GM19397 (cell line): ENCODE data around the gene ADIPOR1.
"Not testable (repeated sequence)": the region's sequence is repeated elsewhere in the genome, so short reads cannot be mapped to it uniquely, and the experiment has no call there.

ENCODE experiments used
- ATAC-seq: cut with Tn5 transposase; IDR thresholded peaks from one replicate; pipeline ENCODE4 v1.9.1; 2021; ENCODE audit warnings: mild to moderate bottlenecking, moderate library complexity; ENCODE audit not compliant: unreplicated experiment

The ADIPOR1 gene, protein sequence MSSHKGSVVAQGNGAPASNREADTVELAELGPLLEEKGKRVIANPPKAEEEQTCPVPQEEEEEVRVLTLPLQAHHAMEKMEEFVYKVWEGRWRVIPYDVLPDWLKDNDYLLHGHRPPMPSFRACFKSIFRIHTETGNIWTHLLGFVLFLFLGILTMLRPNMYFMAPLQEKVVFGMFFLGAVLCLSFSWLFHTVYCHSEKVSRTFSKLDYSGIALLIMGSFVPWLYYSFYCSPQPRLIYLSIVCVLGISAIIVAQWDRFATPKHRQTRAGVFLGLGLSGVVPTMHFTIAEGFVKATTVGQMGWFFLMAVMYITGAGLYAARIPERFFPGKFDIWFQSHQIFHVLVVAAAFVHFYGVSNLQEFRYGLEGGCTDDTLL

DNA sequence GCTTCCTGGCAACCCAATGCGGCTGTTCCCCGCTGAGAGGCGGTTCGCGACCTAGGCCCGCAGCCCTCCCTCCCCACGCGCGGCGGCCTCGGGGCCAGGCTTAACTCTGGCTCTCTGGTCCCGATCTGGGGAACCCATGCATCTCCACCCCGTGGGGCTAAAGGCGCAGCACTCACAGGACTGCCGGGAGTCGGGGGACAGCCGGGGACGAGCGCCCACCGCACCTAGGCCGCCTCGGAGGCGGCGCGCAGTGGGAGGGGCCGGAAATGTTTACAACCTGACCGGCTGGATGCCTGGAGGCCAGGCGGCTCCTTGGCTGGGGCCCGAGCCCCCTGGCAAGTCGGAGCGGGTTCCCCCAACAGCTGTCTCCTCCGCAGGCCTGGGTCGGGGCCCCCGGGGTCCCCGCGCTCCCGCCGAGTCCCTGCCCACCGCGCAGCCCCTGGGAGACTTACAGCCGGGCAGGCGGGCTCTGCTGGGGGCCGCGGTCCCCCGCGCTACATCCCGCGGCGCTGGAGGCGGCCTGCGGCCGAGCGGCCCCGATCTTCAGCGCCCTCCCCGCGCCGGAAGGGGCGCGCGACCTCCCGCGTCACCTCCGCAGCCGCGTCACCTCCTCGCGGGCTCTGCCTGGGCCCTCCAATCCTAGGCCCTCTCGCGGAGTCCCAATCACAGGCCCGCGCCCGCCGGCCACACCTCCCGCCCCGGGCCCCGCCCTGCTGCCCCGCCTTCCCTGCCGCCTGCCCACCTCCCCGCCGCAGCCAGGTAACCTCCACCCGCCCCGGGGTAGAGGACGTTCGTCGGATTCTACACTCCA is at the start of gene ADIPOR1:
Gene ADIPOR1 (minus strand): TSS at position 580 of the 811 bp plus-strand sequence. CDS start 7,242 bp downstream, outside the sequence.
- peak; percentile 97 for ATAC-seq

DNA sequence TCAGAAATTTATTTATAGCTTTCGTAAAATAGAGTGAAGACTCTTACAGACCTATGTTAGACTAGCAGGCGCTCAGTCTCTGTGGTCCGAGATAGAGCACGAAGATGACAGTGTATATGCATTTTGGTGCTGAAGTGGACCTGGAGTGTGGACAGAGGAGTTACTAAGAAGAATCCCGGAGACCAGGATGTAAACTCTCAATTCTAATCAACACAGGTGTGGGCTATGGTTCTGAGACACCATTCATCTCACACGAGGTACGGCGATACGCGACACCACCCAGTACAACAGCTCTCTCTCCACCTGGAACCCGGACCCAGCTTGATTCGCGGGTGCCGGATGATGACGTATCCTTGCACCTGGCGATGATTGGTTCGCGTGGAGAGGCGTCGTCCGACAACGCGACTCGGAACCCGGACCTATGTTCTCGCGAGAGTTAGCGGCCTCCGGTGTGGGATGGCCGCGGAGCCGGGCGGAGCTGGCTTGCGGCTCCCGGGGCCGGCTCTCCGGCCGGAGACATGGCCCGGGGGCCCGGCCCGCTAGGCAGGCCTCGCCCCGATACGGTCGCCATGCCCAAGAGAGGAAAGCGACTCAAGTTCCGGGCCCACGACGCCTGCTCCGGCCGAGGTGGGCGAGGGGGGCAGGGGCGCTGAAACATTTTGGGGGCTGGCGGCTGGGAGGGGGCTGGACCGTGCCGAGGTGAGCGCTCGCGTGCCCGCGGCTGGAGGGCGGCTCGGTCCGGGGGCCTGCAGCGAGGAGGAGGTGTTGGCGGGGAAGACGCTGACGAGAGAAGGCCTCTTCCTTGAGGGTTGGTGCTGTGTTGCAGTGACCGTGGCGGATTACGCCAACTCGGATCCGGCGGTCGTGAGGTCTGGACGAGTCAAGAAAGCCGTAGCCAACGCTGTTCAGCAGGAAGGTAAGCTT is 49.1 kb upstream of the ADIPOR1 start, which contains the start of gene TMEM183A:
Gene TMEM183A (plus strand): TSS at position 427 of the 924 bp plus-strand sequence. CDS start 92 bp downstream, at position 519.
- ATAC-seq = peak; percentile 94

DNA sequence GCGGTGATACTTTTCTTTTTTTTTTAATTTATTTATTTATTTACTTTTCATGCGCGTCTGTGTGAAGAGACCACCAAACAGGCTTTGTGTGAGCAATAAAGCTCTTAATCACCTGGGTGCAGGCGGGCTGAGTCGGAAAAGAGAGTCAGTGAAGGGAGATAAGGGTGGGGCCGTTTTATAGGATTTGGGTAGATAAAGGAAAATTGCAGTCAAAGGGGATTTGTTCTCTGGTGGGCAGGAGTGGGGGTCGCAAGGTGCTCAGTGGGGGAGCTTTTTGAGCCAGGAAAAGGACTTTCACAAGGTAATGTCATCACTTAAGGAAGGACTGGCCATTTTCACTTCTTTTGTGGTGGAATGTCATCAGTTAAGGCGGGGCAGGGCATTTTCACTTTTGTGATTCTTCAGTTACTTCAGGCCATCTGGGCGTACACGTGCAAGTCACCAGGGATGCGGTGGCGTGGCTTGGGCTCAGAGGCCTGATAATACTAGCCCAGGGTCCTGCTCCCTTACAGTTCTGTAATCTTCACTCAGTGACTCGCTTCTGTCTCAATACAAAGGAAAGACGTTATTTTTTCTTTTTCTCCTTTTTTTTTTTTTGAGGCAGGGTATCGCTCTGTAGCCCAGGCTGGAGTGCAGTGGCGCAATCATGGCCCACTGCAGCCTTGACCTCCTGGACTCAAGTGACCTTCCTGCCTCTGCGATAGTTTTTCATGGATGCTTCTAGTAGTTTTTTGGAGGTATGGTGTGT is 47.5 kb upstream of the ADIPOR1 start:
- not testable (repeated sequence) for ATAC-seq

DNA sequence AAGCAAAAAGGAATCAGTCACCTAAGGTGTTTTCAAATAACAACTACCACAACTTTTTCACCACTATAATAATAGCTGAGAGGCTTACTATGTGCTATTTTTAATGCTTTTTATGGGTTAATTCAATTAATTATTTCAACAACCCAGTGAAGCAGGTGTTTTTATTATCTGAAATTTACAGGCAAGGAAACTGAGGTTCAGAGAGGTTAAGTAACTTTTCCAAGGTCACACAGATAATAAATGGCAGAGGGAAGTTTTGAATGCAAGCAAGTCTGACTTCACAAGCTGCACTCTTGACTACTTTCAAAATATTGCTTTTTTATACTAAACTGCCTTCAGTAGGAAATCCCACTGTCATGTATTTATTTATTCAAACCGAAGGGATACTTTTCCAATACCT is 44.8 kb upstream of the ADIPOR1 start:
- ATAC-seq = no peak

DNA sequence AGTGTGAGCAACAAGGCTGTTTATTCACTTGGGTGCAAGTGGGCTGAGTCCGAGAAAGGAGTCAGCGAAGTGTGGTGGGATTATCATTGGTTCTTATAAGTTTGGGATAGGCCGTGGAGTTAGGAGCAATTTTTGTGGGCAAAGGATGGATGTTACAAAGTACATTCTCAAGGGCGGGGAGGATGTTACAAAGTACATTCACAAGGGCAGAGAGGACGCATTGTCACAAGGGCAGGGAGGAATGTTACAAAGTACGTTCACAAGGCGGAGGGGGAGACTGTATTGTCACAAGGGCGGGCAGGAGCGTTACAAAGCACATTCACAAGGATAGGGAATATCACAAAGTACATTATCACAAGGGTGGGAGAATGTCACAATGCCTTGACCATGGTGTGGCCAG is 43.9 kb upstream of the ADIPOR1 start:
- no peak for ATAC-seq

DNA sequence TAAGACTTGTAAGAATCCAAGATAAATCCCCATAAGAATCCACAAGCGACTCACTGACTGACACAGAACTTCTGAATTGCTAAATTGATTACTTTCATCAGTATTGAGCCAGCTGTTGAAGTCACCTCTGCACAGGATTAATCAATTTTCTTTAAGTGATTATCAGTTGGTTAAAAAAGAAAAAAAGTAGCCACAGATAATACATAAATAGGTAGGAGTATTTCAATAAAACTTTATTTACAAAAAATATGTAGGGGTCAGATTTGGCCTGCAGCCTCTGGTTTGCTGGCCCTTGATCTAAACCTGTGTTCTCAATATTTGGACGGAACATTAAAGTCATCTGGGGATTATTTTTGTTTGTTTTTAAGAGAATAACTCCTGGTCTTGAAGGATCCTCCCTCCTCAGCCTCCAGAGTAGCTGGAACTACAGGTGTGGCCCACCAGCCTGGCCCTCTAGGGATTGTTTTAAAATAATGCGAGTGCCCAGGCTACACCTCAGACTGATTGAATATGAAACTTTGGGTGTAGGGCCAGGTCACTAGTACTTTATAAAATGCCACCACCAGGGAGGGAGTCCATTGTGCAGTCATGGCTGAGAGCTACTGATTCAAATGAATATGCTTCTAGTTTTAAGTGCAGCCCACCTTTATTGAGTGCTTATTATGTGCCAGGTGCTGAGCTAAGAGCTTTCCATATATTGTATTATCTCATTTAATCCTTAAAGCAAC is 42.3 kb upstream of the ADIPOR1 start:
- no peak for ATAC-seq

DNA sequence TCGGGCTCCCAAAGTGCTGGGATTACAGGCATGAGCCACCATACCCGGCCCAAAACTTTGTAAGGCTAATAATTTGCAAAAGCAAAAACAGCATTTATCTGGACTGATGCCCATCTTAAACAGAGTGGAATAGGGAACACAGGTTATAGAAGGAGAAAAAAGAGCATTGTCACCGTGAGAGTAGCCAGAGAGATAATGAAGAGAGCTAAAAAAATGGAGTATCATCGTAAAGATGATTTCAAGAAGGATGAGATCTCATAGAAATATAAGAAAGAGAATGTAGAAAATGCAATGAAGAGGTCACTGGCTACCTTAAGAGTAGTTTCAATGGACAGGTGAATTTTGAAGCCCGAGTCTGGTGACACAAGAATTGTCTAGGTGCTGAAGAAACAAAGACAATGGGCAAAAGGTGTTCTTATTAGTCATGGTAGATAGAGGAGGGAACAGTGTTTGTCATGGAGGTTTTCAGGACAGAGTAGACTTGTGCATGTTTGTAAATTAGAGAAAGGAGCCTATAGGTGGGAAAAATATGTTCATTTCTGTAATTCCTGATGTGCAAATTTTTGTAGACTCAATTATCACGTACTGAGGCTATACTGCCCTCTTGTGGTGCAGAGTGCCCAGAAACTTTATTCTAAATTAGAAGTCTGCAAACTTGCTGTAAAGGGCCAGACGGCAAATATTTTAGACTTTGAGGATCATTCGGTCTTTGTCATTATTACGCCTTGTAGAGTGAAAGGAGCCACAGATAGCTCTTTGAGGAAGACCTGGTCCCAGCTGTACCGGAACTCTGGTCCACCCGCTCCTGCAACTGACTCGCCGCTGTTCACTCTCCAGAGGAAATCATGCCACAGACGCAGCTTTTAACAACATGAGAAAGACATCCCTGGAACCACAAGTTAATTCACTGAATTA is 41.0 kb upstream of the ADIPOR1 start:
- ATAC-seq = no peak

DNA sequence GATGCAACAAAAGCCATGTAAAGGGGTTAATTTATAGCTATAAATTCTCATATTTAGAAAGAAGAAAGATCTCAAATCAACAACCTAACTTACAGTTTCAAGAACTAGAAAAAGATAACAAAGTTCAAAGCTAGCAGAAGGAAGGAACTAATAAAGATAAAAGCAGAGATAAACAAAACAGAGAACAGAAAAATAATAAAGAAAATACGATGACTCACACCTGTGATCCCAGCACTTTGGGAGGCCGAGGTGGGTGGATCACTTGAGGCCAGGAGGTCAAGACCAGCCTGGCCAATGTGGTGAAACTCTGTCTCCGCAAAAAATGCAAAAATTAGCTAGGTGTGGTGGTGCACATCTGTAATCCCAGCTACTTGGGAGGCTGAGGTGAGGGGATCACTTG is 36.6 kb upstream of the ADIPOR1 start:
- no peak for ATAC-seq

DNA sequence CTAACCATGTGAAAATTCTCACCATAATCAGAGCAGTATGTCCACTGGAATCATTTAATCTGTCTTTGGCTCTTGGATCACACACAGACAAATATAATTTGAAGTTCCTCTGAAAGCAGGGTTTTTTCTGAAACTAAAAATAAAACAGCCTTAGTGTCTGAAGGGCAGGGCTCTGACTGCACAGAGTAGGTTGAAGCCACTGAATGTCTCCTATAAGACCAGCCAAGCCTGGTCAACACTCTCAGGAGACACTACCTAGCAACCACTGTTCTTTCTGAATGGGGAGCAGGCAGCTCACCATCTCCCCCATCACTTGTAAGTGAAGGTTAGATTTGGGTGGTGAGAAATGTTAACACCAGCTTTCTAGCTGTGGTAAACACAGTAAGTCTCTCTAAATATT is 33.0 kb upstream of the ADIPOR1 start:
- ATAC-seq = no peak

DNA sequence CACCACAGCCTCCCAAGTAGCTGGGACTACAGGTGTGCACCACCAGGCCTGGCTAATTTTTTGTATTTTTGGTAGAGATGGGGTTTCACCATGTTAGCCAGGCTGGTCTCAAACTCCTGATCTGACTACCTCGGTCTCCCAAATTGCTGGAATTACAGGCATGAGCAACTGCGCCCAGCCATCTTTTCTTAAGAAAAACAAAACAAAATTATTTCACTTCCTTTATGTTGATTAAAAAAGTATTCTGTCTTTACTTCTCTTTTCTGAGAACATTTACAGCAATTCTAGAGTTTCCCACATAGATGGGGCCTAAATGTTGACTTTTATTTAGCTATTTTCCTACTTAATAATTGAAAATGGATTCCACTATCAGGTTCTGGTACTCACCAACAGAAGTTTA is 31.8 kb upstream of the ADIPOR1 start:
- ATAC-seq = no peak

DNA sequence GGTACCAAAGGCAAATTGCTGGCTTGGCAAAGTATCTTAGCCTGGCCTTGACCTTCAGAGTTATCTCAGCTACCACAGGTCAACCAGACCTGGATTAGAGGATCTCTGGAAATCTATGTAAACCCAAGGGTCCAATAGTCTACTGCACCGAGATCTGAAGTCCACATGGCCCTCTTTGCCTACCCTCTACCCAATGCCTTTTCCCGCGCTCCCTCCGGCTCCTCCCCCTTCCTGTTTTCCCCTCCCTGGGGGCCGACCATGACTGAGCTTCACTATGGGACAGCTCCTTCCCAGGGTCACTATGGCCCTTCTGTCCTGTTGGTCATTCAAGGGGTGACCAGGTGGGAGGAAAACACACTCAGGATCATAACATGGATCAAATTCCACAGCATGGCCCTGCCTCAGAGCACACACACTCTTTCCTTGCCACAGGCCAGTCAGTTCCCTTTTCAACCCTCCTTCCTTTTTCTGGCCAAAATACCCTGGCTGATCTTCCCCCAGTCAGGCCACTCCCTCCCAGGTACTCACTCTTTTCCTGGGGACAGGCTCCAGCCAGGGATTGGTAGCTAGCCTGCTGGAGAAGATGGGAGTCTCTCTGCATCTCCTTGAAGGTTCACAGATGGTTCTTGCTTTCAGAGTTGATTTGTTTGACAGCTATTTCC is 29.9 kb upstream of the ADIPOR1 start:
- no peak for ATAC-seq

DNA sequence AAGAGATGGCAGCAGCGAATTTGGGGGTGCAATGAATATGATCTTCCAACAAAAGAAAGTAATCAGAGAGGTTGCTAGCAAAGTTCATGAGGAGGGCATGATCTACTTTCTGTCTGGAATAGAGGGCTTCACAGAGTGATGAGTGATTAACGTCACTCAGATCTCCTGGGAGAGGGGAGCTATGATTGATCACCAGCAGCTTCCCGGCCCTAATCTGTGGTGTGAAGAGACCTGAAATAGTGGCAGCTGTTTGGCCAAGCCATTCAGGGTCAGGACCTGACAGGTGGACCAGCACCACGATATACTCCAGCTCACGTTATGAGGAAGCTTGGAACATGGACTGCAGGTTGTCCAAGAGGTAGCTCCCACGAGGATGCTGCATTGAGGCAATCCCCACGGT is 29.1 kb upstream of the ADIPOR1 start:
- no peak for ATAC-seq

DNA sequence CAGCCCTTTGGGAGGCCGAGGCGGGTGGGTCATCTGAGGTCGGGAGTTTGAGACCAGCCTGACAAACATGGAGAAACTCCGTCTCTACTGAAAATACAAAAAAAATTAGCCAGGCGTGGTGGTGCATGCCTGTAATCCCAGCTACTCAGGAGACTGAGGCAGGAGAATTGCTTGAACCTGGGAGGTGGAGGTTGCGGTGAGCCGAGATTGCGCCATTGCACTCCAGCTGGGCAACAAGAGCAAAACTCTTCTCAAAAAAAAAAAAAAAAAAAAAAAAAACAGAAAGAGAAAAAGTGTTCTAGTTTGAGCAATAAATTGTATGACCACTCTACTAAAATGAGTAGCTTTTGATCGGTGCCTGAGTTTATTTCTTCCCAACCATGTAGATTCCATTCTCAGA is 28.0 kb upstream of the ADIPOR1 start:
- not testable (repeated sequence) for ATAC-seq

DNA sequence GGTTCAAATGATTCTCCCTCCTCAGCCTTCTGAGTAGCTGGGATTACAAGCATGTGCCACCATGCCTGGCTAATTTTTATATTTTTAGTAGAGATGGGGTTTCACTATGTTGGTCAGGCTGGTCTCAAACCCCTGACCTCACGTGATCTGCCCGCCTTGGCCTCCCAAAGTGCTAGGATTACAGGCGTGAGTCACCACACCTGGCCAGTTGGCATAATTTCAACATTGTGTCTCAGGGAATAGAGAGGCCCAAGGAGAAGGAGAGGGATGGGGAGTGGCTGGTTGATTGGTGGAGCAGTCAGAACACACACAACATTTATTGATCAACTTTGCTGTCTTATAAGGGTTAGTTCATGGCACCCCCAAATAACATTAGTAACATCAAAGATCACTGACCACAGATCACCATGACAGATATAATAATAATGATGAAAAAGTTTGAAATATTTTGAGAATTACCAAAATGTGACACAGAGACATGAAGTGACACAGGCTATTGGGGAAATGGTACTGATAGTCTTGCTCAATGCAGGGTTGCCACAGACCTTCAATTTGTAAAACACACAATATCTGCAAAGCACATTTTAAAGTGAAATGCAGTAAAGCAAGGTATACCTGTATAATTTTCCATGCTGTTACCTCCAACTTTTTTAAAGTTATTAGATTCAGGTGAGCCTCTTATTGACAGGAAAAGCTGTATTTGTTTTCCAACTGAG is 24.8 kb upstream of the ADIPOR1 start:
- no peak for ATAC-seq

DNA sequence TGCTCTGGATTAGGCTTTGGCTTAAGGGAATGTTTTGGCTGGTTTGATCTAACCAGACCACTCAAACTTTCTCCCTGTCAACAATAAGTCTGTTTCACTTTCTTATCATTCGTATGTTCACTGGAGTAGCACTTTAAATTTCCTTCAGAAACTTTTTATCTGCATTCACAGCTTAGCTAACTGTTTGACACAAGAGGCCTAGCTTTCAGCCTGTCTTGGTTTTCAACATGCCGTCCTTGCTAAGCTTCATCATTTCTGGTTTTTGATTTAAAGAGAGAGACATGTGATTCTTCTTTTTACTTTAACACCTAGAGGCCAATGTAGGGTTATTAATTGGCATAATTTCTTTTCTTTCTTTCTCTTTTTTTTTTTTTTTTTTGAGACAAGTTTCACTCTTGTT is 23.8 kb upstream of the ADIPOR1 start:
- ATAC-seq = no peak

DNA sequence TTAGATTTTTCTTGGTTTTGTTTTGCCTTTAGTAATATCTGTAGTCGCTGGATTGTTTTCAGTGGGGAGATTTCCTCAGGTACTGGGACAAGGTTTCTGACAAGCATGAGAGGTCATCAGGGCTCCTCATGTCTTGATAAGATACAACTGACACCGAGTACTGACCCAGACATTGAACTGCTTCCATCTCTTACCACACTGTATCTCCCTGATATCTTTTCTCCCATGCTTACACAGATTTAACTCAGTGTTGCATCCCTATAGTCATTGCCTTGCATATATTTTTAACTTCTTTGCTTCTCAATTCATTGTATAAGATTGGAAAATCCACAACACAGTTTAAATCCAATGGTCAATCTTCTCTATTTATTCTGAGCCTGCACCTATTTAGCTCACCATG is 21.3 kb upstream of the ADIPOR1 start:
- ATAC-seq = no peak

DNA sequence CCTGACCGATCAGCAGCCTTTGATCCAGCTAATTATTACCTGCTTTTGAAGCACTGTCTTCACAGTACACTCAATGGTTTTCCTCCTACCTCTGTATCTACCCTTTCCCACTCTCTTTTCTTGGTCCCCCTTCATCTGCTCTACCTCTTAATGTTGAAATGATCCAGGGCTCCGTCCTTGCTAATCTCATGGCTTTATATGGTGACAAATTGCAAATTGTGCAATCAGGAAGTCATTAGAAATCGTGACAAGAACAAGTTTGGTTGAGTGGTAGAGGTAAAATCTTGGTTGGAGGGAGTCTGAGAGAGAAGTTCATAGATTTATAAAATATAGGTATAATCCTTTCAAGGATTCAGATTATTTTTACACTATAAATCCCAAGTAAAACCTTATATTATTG is 18.5 kb upstream of the ADIPOR1 start:
- ATAC-seq = no peak
